ENCODE data around the gene SYT9. TPM values are rescaled to one million over a fixed set of nuclear protein-coding genes. Genes with fewer than 3 reads are reported as not detected.

Gene SYT9
- total RNA-seq, 1 experiment from 2014 or later = not detected

- ChIA-PET POLR2A (no interaction called here), CTCF (interaction anchor here (0.6 to 0.9 kb wide), 4 partner anchors 13 to 271 kb away, joined by 3 to 4 read pairs (median 4); no protein-coding TSS in a partner anchor)
- Mint-ChIP-seq H3K4me3 (ENCODE audit: unreplicated experiment) (no peak overlapping the region), H3K9me3 (ENCODE audit: unreplicated experiment) (no peaks in the 10 kb centered on the region), H3K4me1 (ENCODE audit: insufficient read depth, unreplicated experiment) (no peaks in the 10 kb centered on the region), H3K27me3 (ENCODE audit: insufficient read depth, unreplicated experiment) (peaks cover 26% of the 10 kb centered on the region), H3K36me3 (ENCODE audit: insufficient read depth, unreplicated experiment) (no peaks in the 10 kb centered on the region), H3K27ac (ENCODE audit: low read depth, unreplicated experiment) (no peak overlapping the region)
- no TSS peak for BruUV-seq (replicated peaks)
- intact Hi-C loops (cut with micrococcal nuclease) = no loop called here
- TF ChIP-seq, protein P1, sequence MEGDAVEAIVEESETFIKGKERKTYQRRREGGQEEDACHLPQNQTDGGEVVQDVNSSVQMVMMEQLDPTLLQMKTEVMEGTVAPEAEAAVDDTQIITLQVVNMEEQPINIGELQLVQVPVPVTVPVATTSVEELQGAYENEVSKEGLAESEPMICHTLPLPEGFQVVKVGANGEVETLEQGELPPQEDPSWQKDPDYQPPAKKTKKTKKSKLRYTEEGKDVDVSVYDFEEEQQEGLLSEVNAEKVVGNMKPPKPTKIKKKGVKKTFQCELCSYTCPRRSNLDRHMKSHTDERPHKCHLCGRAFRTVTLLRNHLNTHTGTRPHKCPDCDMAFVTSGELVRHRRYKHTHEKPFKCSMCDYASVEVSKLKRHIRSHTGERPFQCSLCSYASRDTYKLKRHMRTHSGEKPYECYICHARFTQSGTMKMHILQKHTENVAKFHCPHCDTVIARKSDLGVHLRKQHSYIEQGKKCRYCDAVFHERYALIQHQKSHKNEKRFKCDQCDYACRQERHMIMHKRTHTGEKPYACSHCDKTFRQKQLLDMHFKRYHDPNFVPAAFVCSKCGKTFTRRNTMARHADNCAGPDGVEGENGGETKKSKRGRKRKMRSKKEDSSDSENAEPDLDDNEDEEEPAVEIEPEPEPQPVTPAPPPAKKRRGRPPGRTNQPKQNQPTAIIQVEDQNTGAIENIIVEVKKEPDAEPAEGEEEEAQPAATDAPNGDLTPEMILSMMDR (IDR thresholded peaks at IDR 0.05; ENCODE audit: unreplicated experiment) = no peak
- no peak for DNase-seq (ENCODE audit: unreplicated experiment)
Measured at GRCh38 chr11:7423946-7424345, 172.2 kb downstream of the SYT9 start.

GRCh38 chr11:7427733-7428132 is 176.0 kb downstream of the SYT9 start:
- H3K27ac Mint-ChIP-seq (ENCODE audit: low read depth, unreplicated experiment) = no peak overlapping the region
- ChIA-PET CTCF (no interaction called here), POLR2A (no interaction called here)
- no peak overlapping the region for H3K4me3 Mint-ChIP-seq (ENCODE audit: unreplicated experiment)
- H3K36me3 Mint-ChIP-seq (ENCODE audit: insufficient read depth, unreplicated experiment) = no peaks in the 10 kb centered on the region
- TF ChIP-seq, protein P1 (IDR thresholded peaks at IDR 0.05; ENCODE audit: unreplicated experiment) = no peak
- no peaks in the 10 kb centered on the region for H3K4me1 Mint-ChIP-seq (ENCODE audit: insufficient read depth, unreplicated experiment)
- intact Hi-C loops (cut with micrococcal nuclease) = no loop called here
- H3K27me3 Mint-ChIP-seq (ENCODE audit: insufficient read depth, unreplicated experiment) = peaks cover 29% of the 10 kb centered on the region
- H3K9me3 Mint-ChIP-seq (ENCODE audit: unreplicated experiment) = no peaks in the 10 kb centered on the region
- no peak for DNase-seq (ENCODE audit: unreplicated experiment)
- BruUV-seq (replicated peaks) = no TSS peak

DNA sequence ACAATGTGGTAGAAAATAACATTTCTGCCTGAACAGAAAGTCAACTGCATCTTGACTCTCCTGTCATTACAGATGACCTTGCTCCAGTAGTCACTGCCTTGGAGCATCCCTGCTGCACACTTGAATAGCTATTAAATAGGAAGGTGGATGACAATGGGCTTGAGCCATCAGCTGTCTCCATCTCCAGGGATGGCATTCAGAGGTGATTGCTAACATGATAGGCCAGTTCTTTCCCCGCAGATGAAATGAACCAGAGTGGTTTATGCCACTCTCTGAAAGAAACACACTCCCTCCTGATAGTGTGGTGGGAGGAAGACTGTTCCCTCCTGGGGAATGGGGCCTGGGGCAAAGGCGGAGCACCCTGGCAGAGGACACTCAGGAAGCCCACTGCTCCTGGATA is 176.5 kb downstream of the SYT9 start:
- no peaks in the 10 kb centered on the region for H3K9me3 Mint-ChIP-seq (ENCODE audit: unreplicated experiment)
- intact Hi-C loops (cut with micrococcal nuclease) = no loop called here
- no peaks in the 10 kb centered on the region for H3K36me3 Mint-ChIP-seq (ENCODE audit: insufficient read depth, unreplicated experiment)
- no TSS peak for BruUV-seq (replicated peaks)
- POLR2A ChIA-PET = no interaction called here
- TF ChIP-seq, protein P1 (IDR thresholded peaks at IDR 0.05; ENCODE audit: unreplicated experiment) = no peak
- H3K27ac Mint-ChIP-seq (ENCODE audit: low read depth, unreplicated experiment) = no peak overlapping the region
- CTCF ChIA-PET = interaction anchor here (2.5 kb wide), 1 partner anchor 15 kb away, joined by 16 read pairs; no protein-coding TSS in a partner anchor
- no peak overlapping the region for H3K4me3 Mint-ChIP-seq (ENCODE audit: unreplicated experiment)
- DNase-seq (ENCODE audit: unreplicated experiment) = no peak
- H3K27me3 Mint-ChIP-seq (ENCODE audit: insufficient read depth, unreplicated experiment) = peaks cover 29% of the 10 kb centered on the region
- H3K4me1 Mint-ChIP-seq (ENCODE audit: insufficient read depth, unreplicated experiment) = no peaks in the 10 kb centered on the region

DNA sequence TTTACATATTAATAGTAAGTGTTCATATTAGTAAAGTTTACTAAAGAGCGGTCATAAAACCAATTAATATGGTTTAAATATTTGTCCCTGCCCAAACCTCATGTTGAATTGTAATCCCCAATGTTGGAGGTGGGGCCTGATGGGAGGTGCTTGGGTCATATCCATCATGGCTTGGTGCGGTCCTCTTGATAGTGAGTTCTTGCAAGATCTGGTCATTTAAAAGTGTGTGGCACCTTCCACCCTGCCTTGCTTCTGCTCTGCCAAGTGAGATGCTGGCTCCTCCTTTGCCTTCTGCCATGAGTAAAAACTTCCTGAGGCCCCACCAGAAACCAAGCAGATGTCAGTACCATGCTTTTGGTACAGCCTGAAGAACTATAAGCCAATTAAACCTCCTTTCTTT is 178.8 kb downstream of the SYT9 start:
- ChIA-PET POLR2A (no interaction called here), CTCF (interaction anchor here (2.5 to 3.8 kb wide), 2 partner anchors 12 kb away, joined by 16 to 21 read pairs; no protein-coding TSS in a partner anchor)
- Mint-ChIP-seq H3K27me3 (ENCODE audit: insufficient read depth, unreplicated experiment) (peaks cover 29% of the 10 kb centered on the region), H3K9me3 (ENCODE audit: unreplicated experiment) (no peaks in the 10 kb centered on the region), H3K4me3 (ENCODE audit: unreplicated experiment) (no peak overlapping the region), H3K36me3 (ENCODE audit: insufficient read depth, unreplicated experiment) (no peaks in the 10 kb centered on the region), H3K4me1 (ENCODE audit: insufficient read depth, unreplicated experiment) (no peaks in the 10 kb centered on the region), H3K27ac (ENCODE audit: low read depth, unreplicated experiment) (no peak overlapping the region)
- no TSS peak for BruUV-seq (replicated peaks)
- intact Hi-C loops (cut with micrococcal nuclease) = no loop called here
- TF ChIP-seq, protein P1 (IDR thresholded peaks at IDR 0.05; ENCODE audit: unreplicated experiment) = no peak
- no peak for DNase-seq (ENCODE audit: unreplicated experiment)

All from MCF 10A (cell line).